Activated CD4-positive, alpha-beta T cell treated with anti-CD3 and anti-CD28 coated beads, Interleukin-2, amount 10 ng/mL, durations not matched to agents 24 days and 14 days (primary cell): ENCODE data around the gene CEP164. TPM values are rescaled to one million over a fixed set of nuclear protein-coding genes. Genes with fewer than 3 reads are reported as not detected.
"Not testable (repeated sequence)": the region's sequence is repeated elsewhere in the genome, so short reads cannot be mapped to it uniquely, and the experiment has no call there.

Experiments
- DNase-seq: peaks from one replicate; pipeline ENCODE4 v3.0.0; 2022
- H3K27ac Mint-ChIP-seq: one replicate; pipeline ENCODE4 v1.8.0; 2022; ENCODE audit warnings: mild to moderate bottlenecking, mixed read lengths
- H3K27me3 Mint-ChIP-seq: one replicate; pipeline ENCODE4 v1.8.0; 2022; ENCODE audit warnings: mixed read lengths
- H3K36me3 Mint-ChIP-seq: one replicate; pipeline ENCODE4 v1.8.0; 2022; ENCODE audit warnings: low read depth, mild to moderate bottlenecking, mixed read lengths
- H3K4me1 Mint-ChIP-seq: one replicate; pipeline ENCODE4 v1.8.0; 2021; ENCODE audit warnings: mixed read lengths
- H3K4me3 Mint-ChIP-seq: one replicate; pipeline ENCODE4 v1.8.0; 2022; ENCODE audit warnings: mild to moderate bottlenecking, moderate library complexity, mixed read lengths
- H3K9me3 Mint-ChIP-seq: one replicate; pipeline ENCODE4 v1.8.0; 2021; ENCODE audit warnings: mixed read lengths
- intact Hi-C: fragments of 100-400 bp; cut with micrococcal nuclease; formaldehyde crosslinking; loops from one replicate; pipeline ENCODE4 v1.15.1; 2023
- total RNA-seq: library from RNA; stranded (reverse); gene quantifications from 2 replicates; pipeline ENCODE4 v1.2.3, GENCODE V29; 2022

CEP164 gene
- total RNA-seq, 1 donor from 2014 or later: 39.0 TPM

DNA sequence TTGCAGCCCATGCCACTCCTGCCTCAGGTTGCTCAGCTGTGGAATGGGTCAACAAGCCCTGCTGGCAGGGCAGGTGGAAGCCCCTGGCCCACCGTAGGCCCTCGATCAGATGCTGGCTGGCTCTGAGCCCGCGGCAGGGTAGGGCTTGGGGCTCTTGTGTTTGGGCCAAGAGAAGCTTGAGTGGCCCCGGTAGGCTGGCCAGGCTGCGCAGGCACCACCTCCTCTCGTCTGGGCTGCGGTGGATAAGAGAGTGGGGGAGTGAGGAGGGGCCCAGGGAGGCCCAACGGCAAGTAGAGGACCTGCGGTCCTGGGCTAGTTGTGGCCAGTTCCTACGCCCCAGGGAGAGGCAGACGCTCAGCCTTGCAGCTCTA is 115.2 kb downstream of the CEP164 start:
- intact Hi-C loops: no loop called here
- no peak for DNase-seq
- no peak overlapping the region for H3K4me3 Mint-ChIP-seq
- no peaks in the 10 kb centered on the region for H3K4me1 Mint-ChIP-seq
- H3K27me3 Mint-ChIP-seq: peaks cover 21% of the 10 kb centered on the region
- peaks cover 4% of the 10 kb centered on the region for H3K9me3 Mint-ChIP-seq
- no peak overlapping the region for H3K27ac Mint-ChIP-seq
- H3K36me3 Mint-ChIP-seq: no peaks in the 10 kb centered on the region

DNA sequence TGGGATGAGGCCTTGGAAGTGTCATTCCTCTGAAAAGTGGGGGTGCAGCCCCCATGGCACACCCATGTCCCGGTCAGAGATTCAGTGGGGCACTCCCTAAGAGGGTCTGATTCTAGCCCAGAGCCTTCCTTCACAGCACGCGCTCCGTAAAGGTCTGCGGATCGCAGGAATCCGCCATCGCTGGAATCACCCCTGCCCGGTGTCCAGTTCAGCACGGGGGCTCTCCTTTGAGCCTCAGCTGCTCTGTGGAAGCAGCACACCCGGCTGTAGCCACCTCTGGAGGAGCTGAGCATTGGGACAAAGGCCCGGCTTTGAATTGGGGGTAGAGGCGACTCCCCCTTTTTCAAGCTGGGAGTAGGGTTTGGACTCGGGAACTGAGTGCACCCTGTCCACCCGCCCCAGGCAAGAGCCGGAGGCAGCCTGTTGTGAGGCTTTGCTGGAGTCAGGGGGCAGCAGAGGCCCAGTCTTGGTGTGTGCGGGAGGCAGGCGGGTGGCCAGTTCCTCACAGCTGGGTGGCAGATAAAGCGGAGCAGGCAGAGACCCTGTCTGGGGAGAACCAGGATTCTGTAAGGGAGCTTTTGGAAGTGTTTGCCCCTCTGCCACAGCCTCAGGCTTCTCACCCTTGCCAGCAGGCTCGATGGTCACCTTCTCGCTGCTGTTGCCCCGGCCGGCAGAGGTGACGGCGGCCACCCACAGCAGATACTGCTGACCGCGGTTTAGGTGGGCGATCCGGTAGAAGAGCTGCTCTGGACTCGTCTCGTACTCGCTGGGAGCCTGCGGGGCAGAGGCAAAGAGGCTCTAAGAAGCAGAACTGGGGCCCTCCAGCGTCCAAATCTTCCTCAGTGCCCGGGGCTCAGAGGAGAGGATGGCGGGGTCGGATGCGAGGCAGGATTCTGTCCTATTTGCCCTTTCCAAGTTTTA is 115.9 kb downstream of the CEP164 start:
- H3K27me3 Mint-ChIP-seq: peaks cover 22% of the 10 kb centered on the region
- peaks cover 4% of the 10 kb centered on the region for H3K9me3 Mint-ChIP-seq
- H3K4me1 Mint-ChIP-seq: no peaks in the 10 kb centered on the region
- no peak overlapping the region for H3K27ac Mint-ChIP-seq
- H3K36me3 Mint-ChIP-seq: no peaks in the 10 kb centered on the region
- H3K4me3 Mint-ChIP-seq: no peak overlapping the region
- intact Hi-C loops: no loop called here
- DNase-seq: no peak

DNA sequence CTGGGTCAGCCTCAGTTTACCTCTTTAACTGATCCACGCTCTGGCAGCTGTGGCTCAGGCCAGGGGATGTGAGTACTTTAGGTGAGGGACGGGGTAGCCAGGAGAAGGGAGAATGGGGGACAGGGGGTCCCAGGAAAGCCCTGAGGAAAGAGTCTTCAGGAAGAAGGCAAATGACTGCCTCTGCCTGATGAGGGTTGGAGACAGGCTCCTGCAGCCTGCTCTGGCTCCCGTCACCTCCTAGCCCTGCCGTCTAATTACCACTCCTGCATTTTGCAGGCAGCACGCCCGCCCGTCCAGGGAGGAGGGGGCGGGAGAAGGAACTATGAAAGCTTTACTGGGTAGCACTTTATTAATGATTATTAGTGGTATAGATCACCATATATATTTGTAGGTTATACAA is 116.6 kb downstream of the CEP164 start:
- H3K9me3 Mint-ChIP-seq: peaks cover 4% of the 10 kb centered on the region
- DNase-seq: no peak
- intact Hi-C loops: no loop called here
- H3K36me3 Mint-ChIP-seq: no peaks in the 10 kb centered on the region
- no peaks in the 10 kb centered on the region for H3K4me1 Mint-ChIP-seq
- H3K27ac Mint-ChIP-seq: no peak overlapping the region
- H3K27me3 Mint-ChIP-seq: peaks cover 22% of the 10 kb centered on the region
- no peak overlapping the region for H3K4me3 Mint-ChIP-seq

DNA sequence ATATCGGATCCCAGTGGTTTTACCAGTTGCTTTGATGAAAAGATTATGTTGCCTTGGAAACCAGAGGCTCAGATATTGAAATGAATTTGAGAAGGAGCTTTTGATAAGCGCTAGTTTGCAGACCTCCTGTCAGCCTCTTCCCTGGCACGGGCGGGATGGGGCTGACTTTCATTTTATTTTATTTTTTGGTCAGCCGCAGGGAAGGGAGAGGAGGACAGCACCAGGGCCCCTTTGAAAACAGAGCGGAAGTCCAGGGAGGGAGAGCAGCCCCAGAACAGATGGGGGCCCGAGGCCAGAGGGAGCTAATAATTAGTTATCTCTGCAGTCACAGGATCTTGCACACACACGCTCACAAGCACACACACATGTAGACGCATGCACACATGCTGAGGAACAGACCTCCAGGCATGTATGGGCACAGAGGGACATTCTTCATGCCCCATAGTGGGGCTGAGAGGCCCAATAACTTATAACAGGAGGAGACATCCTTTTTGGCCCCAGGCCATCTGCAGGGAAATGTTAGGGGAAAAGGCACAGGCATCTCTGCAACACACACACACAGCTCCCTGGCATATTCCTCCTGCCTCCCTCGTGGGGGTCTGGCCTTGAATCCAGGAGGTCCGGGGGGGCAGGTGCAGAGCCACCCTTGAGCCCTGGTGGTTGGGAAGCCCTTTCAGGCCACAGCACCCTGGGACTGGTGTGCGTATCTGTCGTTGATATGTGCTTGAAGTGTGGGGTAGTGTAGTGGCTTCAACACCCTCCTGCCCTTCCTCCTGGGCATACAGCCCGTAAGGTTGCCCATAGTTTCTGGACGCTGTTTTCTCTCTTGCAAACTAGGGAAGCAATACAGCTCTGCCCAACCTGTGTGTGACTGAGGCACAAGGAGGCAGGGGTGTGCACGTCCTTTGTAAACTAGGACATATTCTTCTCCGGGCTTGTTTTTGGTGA is 117.3 kb downstream of the CEP164 start:
- Mint-ChIP-seq H3K27ac (no peak overlapping the region), H3K4me1 (no peaks in the 10 kb centered on the region), H3K36me3 (no peaks in the 10 kb centered on the region), H3K9me3 (peaks cover 4% of the 10 kb centered on the region), H3K4me3 (no peak overlapping the region), H3K27me3 (peaks cover 22% of the 10 kb centered on the region)
- intact Hi-C loops: no loop called here
- DNase-seq: no peak

DNA sequence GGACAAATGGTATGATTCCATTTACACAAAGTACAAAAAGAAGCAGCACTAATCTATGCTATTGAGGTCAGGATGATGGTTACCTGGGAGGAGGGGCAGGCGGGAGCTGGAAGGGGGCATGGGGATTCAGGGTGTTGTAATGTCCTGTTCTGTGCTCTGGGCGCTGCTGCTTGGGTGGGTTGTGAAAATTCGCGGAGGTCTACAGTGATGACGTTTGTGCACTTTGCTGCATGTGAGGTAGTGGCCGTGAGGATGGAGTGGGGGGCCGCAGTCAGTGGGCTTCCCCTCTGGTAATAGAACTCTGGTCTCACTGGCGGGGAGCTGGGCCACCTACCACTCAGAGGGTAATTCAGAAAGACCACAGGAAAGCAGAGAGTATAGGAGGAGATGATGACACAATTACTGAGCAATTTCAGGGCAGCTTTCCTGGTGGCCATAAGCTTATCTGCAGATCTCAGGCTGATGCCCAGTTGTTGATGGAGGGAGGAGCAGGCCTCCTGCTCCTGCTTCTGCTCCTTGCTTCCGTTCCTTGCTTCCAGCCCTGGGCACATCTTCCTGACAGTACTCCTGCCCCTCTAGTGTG is 121.5 kb downstream of the CEP164 start:
- peaks cover 13% of the 10 kb centered on the region for H3K27me3 Mint-ChIP-seq
- H3K9me3 Mint-ChIP-seq: peaks cover 10% of the 10 kb centered on the region
- H3K27ac Mint-ChIP-seq: no peak overlapping the region
- no peak overlapping the region for H3K4me3 Mint-ChIP-seq
- no peaks in the 10 kb centered on the region for H3K4me1 Mint-ChIP-seq
- no peak for DNase-seq
- H3K36me3 Mint-ChIP-seq: no peaks in the 10 kb centered on the region
- intact Hi-C loops: no loop called here

DNA sequence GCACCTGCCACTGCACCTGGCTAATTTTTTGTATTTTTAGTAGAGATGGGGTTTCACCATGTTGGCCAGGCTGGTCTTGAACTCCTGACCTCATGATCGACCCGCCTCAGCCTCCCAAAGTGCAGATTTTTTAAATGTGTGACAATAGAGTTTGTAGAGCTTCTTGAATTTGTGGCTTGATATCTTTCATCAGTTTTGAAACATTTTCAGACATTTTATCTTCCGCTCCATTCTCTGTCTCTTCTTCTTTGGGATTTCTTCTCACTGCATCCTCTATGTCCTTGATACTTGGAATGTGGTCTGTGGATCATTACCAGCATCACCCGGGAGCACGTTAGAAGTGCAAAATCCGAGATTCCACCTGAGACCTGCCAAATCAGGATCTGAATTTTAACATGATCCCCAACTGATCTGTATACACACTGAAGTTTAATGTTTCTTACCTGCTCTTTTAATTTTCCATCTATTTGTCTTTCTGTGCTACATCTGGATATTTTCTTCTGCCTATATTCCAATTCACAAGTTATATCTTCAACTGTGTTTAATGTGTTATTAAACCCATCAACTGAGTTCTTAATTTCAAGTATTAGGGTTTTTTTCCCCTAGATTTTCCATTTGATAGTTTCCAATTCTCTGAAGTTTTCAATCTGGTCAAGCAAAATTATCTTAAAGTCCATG is 126.4 kb downstream of the CEP164 start:
- no peaks in the 10 kb centered on the region for H3K36me3 Mint-ChIP-seq
- intact Hi-C loops: no loop called here
- H3K4me3 Mint-ChIP-seq: no peak overlapping the region
- peaks cover 12% of the 10 kb centered on the region for H3K9me3 Mint-ChIP-seq
- H3K4me1 Mint-ChIP-seq: peaks cover 2% of the 10 kb centered on the region
- no peak for DNase-seq
- no peak overlapping the region for H3K27ac Mint-ChIP-seq
- peaks cover 8% of the 10 kb centered on the region for H3K27me3 Mint-ChIP-seq

DNA sequence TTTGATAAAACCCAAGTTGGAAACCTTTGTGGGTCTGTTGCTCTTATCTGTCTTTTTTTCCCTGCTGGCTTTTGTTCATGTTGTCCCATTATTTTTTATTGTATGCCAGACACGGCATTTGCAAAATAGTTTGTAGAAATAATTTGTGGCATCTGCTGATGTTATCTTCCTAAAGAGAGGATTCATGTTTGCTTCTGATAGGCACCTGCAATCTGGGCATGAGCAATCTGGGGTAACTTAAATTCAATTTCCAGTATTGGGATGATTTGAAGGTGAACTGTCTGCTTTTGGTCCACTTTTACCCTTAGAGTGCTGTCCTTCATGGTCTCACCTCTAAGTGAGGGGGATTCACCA is 126.9 kb downstream of the CEP164 start:
- Mint-ChIP-seq H3K4me1 (peaks cover 2% of the 10 kb centered on the region), H3K9me3 (peaks cover 12% of the 10 kb centered on the region), H3K4me3 (no peak overlapping the region), H3K36me3 (no peaks in the 10 kb centered on the region), H3K27me3 (peaks cover 8% of the 10 kb centered on the region), H3K27ac (no peak overlapping the region)
- intact Hi-C loops: no loop called here
- no peak for DNase-seq

DNA sequence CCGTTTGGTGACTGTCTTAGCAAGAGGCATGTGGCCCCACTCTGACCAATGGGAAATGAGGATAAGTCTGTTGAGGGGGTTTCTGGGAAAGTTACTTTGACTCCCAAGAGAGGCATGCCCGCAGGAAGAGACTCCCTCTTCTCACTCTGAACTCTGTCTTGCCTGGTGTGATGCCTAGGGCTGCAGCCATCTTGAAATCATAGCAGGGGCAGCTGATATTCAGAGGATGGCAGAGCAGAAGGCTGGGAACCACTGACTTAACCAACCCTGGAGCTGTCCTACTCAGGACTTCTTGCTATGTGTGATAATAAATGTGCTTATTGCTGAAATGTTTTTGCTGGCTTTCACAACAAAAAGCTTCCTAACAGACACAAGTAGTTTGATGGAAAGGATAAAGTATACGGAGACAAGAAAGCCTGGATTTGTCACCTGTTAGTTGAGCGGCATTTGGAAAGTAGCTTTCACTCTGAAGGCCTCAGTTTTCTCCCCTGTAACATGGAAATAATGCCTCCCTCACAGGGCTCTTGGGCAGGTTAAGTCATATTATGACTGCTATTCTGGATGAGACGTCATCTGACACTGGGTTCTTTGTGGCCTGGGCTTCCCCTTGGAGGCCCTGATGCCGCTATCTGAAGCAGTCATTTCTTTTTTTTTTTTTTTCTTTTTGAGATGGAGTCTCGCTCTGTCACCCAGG is 128.5 kb downstream of the CEP164 start:
- peaks cover 2% of the 10 kb centered on the region for H3K4me1 Mint-ChIP-seq
- peaks cover 8% of the 10 kb centered on the region for H3K27me3 Mint-ChIP-seq
- peak overlapping the region; percentile 43 for H3K27ac Mint-ChIP-seq
- DNase-seq: peak; percentile 62
- no peaks in the 10 kb centered on the region for H3K36me3 Mint-ChIP-seq
- peaks cover 12% of the 10 kb centered on the region for H3K9me3 Mint-ChIP-seq
- no peak overlapping the region for H3K4me3 Mint-ChIP-seq
- intact Hi-C loops: no loop called here

DNA sequence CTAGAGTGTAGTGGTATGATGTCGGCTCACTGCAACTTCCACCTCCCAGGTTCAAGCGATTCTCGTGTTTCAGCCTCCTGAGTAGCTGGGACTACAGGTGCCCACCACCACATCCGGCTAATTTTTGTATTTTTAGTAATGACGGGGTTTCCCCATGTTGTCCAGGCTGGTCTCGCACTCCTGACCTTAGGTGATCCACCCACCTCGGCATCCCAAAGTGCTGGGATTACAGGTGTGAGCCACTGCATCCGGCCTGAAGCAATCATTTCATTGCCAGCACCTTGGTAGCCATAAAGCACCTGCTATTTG is 129.0 kb downstream of the CEP164 start:
- intact Hi-C loops, DNase-seq, H3K4me3 Mint-ChIP-seq, H3K27ac Mint-ChIP-seq, H3K36me3 Mint-ChIP-seq, H3K4me1 Mint-ChIP-seq, H3K27me3 Mint-ChIP-seq: not testable (repeated sequence)
- peaks cover 12% of the 10 kb centered on the region for H3K9me3 Mint-ChIP-seq

DNA sequence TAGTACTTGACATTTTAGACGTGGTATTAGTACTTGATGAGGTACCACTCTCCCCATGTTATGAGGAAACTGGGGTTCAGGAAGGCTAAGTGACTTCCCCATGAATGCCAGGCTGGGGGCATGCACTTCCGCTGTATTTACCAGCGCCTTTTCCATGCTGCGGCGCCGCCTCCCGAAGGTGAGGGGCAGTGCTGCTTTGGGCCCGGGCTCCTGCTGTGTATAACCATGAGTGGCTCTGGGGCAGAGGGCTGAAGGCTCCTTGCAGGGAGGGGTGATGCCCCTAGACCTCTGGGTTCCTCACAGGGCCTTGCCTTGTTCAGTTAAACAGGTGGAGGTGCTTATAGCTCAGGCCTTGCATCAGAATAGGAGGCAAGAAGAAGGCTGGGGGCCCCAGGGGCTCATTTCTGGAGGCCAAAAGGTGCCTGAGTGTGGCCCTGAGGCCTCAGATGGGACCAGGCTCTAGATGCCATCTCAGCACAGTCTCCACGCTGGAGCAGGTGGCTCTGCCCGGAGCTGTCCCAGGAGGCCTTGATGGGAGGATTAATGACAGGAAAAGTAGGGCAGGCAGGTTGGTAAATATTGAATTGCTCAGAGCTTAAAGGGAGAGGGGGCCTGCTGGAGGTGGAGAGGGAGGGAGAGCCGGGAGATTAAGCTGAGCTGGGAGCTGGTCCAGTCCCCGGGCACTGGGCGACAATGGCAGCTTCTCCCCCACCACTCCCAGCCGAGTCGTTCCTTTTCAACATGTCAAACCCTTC is 129.6 kb downstream of the CEP164 start:
- Mint-ChIP-seq H3K4me1 (peaks cover 2% of the 10 kb centered on the region), H3K4me3 (no peak overlapping the region), H3K27ac (no peak overlapping the region), H3K27me3 (peaks cover 8% of the 10 kb centered on the region), H3K36me3 (no peaks in the 10 kb centered on the region), H3K9me3 (peaks cover 12% of the 10 kb centered on the region)
- DNase-seq: no peak
- intact Hi-C loops: no loop called here

DNA sequence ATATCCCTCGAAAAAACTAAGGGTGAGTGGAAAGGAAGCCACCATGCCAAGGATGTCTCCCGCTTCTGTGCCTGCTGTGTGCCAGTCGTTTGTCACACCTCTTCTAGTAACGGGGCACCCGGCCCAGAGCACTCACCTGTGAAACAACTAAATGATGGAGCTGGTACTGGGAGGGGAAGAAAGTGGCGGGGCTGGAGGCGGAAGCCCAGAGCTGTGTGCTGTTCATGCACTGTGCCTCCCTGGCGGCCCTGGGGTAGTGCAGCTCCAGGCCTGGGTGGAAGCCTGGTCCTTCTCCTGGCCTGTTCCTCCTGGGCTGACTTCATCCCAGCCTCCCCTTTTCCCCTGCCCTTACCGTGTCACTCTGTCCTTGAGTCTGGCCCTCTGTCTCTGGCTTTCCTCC is 130.2 kb downstream of the CEP164 start:
- H3K36me3 Mint-ChIP-seq: no peaks in the 10 kb centered on the region
- H3K4me1 Mint-ChIP-seq: peaks cover 2% of the 10 kb centered on the region
- intact Hi-C loops: no loop called here
- peaks cover 8% of the 10 kb centered on the region for H3K27me3 Mint-ChIP-seq
- peaks cover 12% of the 10 kb centered on the region for H3K9me3 Mint-ChIP-seq
- no peak overlapping the region for H3K4me3 Mint-ChIP-seq
- no peak overlapping the region for H3K27ac Mint-ChIP-seq
- no peak for DNase-seq

DNA sequence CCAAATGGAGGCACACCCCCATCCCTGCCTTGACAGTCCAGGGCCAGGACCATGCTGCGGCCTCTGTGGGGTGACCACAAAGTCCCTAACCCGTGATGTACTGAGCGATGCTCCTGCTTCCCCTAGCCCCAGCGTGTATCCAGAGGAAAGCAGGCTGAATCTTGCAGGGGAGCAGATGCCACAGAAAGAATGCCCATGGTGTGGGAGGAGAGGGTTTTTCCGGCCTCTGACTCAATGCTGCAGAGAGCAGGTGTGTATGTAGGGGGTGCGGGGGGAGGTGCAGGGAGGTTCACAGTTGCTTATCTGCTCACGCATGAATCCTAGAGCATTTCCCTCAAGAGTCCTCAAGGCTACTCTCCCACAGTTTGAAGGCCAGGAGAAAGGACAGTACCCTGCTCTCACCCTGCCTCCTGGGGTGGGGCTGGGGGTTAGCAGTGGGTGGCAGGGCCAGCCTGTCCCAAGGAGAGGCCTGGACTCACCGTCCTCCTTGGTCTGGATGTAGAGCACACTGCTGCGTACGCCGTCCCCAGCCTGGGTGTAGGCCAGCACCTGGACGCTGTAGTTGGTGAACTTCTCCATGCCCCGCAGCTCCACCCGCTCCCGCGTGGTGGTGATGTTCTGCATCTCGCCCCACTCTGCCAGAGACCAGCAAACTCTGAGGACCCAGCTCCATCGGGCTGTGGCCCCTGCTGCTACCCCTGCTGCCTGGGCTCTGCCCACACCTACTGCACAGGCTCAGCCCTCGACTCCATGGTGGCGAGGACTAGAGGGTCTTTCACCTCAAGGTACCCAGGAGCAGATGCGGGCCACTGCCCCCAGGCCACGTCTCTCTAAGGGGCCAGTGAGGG is 130.8 kb downstream of the CEP164 start:
- Mint-ChIP-seq H3K4me1 (peaks cover 2% of the 10 kb centered on the region), H3K9me3 (peaks cover 8% of the 10 kb centered on the region), H3K27me3 (peaks cover 6% of the 10 kb centered on the region), H3K4me3 (no peak overlapping the region), H3K27ac (no peak overlapping the region), H3K36me3 (no peaks in the 10 kb centered on the region)
- no peak for DNase-seq
- intact Hi-C loops: no loop called here
